Measurements from ENCODE around the gene ZSCAN5A.
"Not testable (repeated sequence)": the region's sequence is repeated elsewhere in the genome, so short reads cannot be mapped to it uniquely, and the experiment has no call there.

ZSCAN5A gene

GRCh38 chr19:56222901-56223300 lies 91.7 kb downstream of the ZSCAN5A start:
- no peak overlapping the region for H3K4me3 ChIP-seq (ENCODE audit: low read length)
- DNase-seq (ENCODE audit: low read depth, low spot score), result no peak

GRCh38 chr19:56221851-56222250 lies 92.8 kb downstream of the ZSCAN5A start:
- no peak for DNase-seq (ENCODE audit: low read depth, low spot score)
- no peak overlapping the region for H3K4me3 ChIP-seq (ENCODE audit: low read length)

DNA sequence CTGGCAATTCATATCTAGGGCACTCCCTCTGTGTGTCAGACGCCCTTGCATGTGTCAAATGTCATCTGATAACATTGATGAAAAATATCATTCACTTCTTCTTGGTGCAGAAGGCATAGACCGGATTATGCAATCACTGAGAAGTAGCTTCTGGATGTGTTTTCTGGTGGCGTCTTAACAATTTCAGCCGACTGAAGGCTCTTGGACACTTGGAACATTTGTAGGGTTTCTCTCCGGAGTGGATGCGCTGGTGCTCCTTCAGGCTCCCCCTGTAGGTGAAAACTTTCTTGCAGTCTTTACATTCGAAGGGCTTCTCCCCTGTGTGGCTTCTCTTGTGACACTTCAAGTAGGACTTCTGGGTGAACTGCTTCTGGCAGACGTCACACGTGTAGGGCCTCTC lies 93.2 kb downstream of the ZSCAN5A start:
- not testable (repeated sequence) for H3K4me3 ChIP-seq (ENCODE audit: low read length); DNase-seq (ENCODE audit: low read depth, low spot score)

DNA sequence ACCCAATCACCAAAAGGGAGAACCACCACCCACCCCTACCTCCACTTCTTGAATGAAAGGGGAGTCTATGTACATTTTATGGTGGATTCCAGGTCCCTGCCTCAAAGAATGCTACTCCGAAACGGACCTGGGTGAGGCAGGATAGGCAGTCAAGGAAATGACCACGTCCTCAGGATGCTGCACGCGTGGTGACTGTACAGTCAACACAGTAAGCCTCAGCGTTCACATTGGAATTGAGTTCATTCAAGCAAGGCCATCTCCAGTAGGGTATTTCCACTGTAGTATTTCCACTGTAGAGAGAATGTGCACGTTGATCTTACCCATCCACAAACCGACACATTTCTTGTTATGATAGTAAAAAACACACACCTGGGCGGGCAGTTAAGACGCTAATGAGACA lies 95.7 kb downstream of the ZSCAN5A start:
- DNase-seq (ENCODE audit: low read depth, low spot score), result no peak
- H3K4me3 ChIP-seq (ENCODE audit: low read length), result no peak overlapping the region

- no peak overlapping the region for H3K4me3 ChIP-seq (ENCODE audit: low read length)
- peak; percentile 28 for DNase-seq (ENCODE audit: low read depth, low spot score)
Observed at GRCh38 chr19:56217039-56217949, 97.3 kb downstream of the ZSCAN5A start.

DNA sequence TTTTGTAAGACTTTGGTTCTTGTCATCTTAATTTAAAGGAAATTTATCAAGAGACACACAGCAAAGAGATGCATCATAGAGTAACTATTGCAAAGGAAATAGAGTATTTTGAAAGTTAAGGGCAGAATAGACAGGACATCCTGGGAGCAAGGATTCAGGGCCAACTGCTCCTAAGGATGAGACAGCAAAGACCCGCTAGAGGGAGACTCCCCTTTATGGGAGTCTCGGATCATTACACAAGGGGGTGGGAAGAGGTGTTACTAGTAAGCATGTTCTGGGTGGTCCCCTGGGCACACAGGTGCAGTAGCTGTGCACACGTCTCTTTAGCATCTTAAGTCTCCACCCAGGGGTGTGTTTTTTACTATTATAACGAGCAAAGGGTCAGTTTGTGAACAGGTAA lies 102.9 kb downstream of the ZSCAN5A start:
- DNase-seq (ENCODE audit: low read depth, low spot score), result no peak
- H3K4me3 ChIP-seq (ENCODE audit: low read length), result no peak overlapping the region

GRCh38 chr19:56210036-56210435 lies 104.6 kb downstream of the ZSCAN5A start:
- not testable (repeated sequence) for DNase-seq (ENCODE audit: low read depth, low spot score); H3K4me3 ChIP-seq (ENCODE audit: low read length)

- no peak overlapping the region for H3K4me3 ChIP-seq (ENCODE audit: low read length)
- DNase-seq (ENCODE audit: low read depth, low spot score), result no peak
Observed at GRCh38 chr19:56209091-56209490, 105.5 kb downstream of the ZSCAN5A start.

- H3K4me3 ChIP-seq (ENCODE audit: low read length); DNase-seq (ENCODE audit: low read depth, low spot score): not testable (repeated sequence)
Observed at GRCh38 chr19:56207581-56207980, 107.1 kb downstream of the ZSCAN5A start.

DNA sequence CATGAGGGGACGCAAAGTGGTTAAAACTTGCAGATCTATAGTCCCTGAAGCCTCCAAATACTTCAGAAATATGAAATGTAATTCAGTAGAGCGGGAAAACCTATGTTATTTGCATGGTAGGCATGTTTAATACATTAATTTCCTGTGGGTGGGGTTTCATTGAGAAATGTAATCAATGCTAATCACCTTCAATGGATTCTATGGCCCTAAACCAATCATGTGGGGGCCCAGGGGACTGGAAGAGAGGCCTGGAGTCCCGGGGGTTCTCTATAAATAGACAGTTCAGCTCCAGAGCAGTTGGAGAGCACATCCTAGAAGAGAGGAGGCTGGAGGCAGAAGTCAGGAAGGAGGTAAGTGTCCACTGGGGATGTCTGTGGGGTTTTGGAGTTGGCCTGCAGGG lies 112.7 kb downstream of the ZSCAN5A start, which contains the start of gene ZSCAN5C:
Gene ZSCAN5C, plus strand, starts transcription at position 301 of the 400 bp plus-strand sequence. CDS start 3,641 bp downstream, outside the sequence.
- no peak for DNase-seq (ENCODE audit: low read depth, low spot score)
- no peak within 1 kb of the TSS for H3K4me3 ChIP-seq (ENCODE audit: low read length)

- no peak overlapping the region for H3K4me3 ChIP-seq (ENCODE audit: low read length)
- no peak for DNase-seq (ENCODE audit: low read depth, low spot score)
Observed at GRCh38 chr19:56199687-56200086, 115.0 kb downstream of the ZSCAN5A start.

GRCh38 chr19:56197646-56198045 lies 117.0 kb downstream of the ZSCAN5A start, which contains the start of gene ZSCAN5B:
Gene ZSCAN5B, minus strand, starts transcription at chr19:56197783. Its CDS starts 4,731 bp downstream, at chr19:56193052.
- H3K4me3 ChIP-seq (ENCODE audit: low read length); DNase-seq (ENCODE audit: low read depth, low spot score): not testable (repeated sequence)

DNA sequence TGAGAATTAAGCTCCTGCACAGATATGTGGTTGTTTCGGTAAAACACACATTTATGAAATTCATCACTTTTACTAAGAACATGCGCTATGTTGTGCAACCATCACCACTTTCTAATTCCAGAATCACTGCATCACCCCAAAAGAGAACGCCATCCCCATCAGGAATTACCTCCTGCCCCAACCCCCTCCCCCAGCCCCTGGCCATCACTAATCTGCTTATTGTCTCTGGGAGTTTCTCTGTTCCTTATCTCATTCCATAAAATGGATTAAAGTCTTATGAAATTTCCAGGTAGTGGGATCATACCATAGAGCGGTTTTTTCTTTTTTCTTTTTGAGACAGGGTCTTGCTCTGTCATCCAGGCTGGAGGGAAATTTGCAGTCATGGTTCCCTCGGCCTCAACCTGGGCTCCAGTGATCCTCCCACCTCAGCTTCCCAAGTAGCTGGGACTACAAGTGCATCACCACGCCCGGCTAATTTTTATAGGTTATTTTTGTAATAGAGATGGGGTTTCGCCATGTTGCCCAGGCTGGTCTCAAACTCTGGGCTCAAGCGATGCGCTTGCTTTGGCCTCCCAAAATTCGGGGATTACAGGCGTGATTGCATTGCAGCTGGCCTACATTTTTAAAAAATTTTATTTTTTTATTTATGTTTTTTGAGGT lies 120.5 kb downstream of the ZSCAN5A start:
- no peak for DNase-seq (ENCODE audit: low read depth, low spot score)
- H3K4me3 ChIP-seq (ENCODE audit: low read length), result no peak overlapping the region

DNA sequence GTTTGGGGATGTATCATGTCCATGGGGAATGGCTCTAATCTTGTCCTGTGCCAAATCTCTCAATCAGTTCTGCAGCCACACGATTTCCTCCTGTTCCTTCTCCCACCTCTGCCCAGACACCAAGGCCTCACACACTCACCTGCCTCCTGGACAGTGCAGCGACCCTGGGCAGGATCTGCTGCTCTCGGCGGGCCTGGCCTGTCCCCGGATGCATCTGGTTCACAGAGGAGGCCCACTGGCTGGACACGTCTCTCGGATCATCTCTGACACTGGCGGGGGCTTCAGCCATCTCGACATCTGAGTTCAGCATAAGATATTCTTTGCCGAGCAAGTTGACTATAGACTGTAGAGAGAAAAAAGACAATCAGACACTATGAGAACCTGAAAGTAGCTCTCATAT lies 122.9 kb downstream of the ZSCAN5A start:
- no peak overlapping the region for H3K4me3 ChIP-seq (ENCODE audit: low read length)
- DNase-seq (ENCODE audit: low read depth, low spot score), result no peak

DNA sequence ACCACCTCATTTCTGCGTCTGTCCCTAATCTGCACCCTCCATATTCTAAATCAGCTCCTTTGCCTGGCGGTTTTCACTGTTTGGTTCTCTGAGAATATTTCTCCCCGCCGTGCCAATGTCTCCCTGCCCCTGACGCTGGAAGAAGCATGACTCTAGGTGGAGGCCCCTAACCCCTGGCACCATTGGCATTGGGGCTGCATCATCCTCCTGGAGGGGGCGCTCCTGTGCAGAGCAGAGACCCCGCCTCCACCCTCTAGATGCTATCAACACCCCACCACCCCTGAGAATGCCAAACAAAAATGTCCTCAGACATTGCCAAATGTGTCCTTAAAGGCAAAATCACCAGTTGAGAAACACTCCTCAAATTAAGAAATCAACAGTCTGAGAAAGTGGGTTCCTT lies 123.5 kb downstream of the ZSCAN5A start:
- no peak overlapping the region for H3K4me3 ChIP-seq (ENCODE audit: low read length)
- no peak for DNase-seq (ENCODE audit: low read depth, low spot score)

DNA sequence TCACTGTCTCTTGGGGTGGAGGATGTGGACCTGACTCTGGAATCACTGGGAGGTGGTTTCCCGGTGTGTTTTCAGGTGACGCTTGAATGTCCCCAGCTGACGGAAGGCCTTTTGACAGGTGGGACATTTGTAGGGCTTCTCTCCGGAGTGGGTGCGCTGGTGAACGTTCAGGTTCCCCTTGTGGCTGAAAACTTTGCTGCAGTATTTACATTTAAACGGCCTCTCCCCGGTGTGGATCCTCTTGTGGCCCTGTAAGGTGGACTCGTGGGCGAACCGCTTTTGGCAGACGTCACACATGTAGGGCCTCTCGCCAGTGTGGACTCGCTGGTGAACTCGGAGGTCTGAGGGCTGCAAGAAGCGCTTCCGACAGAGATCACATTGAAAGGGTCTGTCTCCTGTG lies 124.9 kb downstream of the ZSCAN5A start:
- DNase-seq (ENCODE audit: low read depth, low spot score), result no peak

DNA sequence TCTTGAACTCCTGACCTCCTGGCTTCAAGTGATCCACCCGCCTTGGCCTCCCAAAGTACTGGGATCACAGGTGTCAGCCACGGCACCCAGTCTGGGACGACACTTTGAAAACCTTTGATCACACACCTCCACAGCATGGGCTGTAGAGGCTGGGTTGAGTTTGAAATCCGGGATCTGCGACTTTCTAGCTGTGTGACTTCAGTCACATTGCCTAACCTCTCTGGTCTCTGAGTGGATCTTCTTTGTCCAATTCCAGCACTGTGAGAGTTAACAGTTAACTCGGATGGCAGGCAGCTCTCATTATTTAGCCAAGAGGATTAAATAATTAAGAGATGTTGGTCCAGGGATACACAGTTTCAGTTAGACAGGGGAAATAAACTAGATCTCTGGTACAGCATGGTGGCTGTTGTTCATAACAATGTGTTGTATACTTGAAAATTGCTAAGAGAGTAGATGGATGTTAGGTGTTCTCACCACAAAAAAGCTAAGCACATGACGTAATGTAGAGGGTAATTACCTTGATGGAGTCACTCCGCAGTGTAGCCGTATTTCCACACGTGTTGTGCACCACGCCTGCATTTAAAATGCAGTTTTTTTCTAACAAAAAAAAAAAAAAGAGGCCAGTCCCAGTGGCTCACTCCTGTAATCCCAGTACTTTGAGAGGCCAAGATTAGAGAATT lies 136.9 kb downstream of the ZSCAN5A start:
- no peak for DNase-seq (ENCODE audit: low read depth, low spot score)
- H3K4me3 ChIP-seq (ENCODE audit: low read length), result no peak overlapping the region

More for the DNA sequence above, 124.9 kb downstream of the ZSCAN5A start:
- no peak overlapping the region for H3K4me3 ChIP-seq (ENCODE audit: low read length)

DNA sequence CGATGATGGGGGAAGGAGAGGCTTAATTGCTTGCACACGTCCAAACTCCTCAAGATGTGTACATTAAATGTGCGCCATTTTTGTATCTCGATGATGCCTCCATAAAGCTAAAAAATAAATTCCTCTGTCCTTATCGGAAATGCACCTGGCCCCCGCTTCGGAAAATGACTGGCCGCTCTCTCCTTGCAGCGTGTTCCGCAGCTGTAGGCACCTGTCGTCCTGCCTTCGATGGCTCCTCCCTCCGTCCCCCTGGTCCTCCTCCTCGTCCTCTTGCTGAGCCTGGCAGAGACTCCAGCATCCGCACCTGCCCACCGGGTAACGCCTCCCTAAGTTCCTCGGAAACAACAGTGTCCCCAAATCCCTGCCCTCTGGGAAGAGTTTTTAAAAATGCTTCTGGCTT lies 137.8 kb downstream of the ZSCAN5A start:
- H3K4me3 ChIP-seq (ENCODE audit: low read length), result no peak overlapping the region
- DNase-seq (ENCODE audit: low read depth, low spot score), result no peak

GRCh38 chr19:56176310-56176709 lies 138.3 kb downstream of the ZSCAN5A start:
- H3K4me3 ChIP-seq (ENCODE audit: low read length); DNase-seq (ENCODE audit: low read depth, low spot score): not testable (repeated sequence)

Measured in Jurkat, Clone E6-1 (cell line).